HG02943 (cell line): Measurements from ENCODE around the gene SLC13A1.

Experiments
- ATAC-seq: cut with Tn5 transposase; IDR thresholded peaks from one replicate; pipeline ENCODE4 v1.9.1; 2021; ENCODE audit warnings: mild to moderate bottlenecking, low read depth, moderate library complexity; ENCODE audit not compliant: unreplicated experiment

Gene SLC13A1

DNA sequence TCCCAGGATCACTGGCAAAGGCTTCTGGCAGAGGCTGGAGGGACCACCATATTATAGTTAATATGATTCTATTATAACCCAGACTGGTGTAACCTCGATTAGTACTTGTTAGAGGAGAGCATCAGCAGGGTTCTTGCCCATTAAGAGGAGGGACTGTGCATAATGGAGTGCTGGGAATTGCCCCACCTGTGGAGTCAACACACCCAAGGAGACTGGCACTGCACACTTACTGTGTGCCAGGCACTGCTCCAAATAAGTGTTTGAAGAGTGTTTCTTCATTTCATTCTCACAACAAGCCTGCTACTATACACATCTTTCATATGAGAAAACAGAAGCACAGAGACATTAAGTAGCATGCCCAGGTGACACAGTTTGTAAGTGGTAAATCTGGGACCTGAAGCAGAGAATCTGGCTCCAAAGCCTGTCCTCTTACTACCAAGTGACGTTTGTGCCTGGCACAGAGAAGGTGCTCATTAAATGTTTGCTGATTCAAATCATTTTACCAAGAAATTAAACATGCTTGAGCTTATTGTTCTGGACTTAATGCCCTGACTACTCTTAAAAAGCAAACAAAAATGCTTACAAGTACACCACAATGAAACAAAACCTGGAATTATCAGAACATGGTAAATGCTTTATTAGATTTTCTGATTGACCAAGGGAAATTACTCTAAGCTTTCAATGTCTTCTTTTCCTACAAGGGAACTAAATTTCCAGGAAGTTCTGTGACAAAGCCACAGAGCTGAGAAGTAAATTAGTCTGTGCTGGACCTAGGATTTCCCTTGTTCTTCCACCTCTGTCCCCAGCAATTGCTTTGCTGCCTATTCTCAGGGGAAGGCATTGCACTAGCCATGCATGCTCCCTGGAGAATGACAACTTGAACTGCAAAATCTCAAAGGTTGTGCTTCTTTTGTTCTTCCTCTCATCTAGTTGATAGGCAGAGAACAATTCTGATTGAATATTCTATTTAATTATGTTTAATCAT is 809 bp downstream of the SLC13A1 start:
- no peak for ATAC-seq

DNA sequence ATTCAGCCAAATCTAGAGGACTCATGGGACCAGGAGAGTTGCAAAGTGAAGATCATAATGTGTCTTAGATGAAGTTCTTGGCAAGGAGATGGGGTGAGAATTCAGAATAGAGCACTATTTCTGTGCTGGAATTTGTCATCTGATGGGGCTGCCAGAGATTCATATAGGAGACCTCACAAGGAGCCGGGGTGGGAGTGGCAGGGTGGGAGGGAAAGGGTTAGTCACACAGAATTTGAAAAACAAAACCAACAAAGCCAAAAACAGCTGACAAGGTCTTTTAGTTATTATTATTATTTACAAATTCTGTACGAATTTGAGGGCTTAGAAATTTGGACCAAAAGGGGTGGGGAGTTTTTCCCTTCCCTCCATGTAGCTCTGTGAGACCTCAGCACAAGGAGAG is 1.7 kb downstream of the SLC13A1 start:
- no peak for ATAC-seq

DNA sequence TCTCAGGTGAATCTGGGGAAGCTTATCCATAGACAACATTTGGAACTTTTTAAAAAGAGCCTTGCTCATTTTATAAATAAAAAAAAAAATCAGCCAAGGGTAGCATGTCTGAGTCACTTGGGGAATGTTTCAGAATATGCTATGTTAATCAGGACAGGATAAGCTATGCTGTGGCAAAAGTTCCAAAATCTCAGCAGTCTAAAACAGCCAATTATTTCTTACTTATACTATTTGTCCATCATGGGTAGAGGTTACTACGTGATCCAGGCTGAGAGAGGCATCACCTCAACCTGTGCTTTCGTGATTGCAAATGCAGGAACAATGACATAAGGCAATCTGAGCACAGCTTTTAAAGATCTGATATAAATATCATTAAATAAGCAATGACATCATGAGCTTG is 6.5 kb downstream of the SLC13A1 start:
- no peak for ATAC-seq

DNA sequence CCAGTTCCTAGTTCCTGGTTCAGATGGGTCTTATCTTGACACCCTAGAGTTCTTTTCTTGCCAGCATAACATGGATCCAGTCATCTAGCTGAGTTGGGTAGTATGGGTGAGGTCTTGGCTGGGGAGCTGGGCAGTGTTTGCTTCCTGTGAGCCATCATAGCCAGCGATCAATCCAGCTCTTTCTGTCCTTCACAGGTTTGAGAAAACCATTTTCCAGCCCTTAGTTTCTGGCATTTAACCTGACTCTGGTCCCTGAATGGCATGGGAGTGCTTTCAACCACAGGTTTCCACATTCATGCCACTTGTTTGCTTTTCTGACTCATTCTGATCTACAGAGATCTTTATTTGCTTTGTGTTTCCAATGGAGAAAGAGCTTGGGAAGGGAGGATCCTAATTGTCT is 8.6 kb downstream of the SLC13A1 start:
- ATAC-seq: no peak

DNA sequence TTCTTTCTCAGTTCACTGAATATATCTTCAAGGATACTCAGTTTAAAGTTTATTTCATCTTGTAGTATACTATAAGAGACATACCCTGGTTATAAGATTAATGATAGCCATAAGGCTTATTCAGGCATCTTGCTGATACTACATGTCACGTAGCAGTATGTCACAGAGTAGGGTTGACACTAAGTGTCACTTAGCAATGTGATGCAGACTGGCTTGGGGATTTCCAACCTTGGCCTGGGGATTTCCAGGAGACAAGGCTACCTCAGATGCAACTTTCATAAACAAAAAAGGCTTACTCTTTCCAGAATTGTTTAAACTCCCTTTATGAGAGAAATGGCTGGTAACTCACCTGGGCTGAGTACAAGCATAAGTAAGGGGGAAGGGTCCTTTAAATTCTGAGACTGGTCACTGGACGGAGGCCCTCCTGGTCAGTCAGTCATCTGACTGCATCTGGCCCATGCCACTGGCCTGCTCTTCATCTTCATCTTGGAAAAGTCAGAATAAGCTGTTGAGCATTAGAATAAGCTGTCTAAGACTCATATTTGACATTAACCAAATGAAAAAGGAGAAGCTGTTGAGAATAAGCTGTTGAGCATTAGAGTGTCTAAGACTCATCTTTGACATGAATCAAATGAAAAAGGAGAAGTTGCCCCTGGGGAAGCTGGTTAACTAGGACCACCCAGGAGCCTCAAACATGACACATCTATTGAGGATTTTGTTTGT is 9.5 kb downstream of the SLC13A1 start:
- ATAC-seq: peak; percentile 94

DNA sequence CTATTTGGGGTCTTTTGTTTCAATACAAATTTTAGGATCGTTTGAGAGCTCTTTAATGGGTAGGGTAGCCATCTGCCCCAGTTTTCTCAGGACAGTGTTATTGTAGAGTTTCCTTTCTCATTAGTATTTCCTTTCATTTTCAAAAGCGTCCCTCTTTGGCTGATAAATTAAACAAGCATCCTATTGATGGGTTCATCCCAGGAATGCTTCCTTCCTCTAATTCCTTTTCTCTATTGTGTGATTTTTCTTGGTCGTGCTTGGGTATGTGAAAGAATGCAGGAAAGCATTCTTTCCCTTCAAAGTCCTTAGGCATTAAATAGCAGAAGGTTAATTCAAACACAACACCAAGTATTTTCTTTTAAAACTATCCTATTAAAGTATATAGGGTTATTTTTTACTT is 14.0 kb downstream of the SLC13A1 start:
- ATAC-seq: no peak

DNA sequence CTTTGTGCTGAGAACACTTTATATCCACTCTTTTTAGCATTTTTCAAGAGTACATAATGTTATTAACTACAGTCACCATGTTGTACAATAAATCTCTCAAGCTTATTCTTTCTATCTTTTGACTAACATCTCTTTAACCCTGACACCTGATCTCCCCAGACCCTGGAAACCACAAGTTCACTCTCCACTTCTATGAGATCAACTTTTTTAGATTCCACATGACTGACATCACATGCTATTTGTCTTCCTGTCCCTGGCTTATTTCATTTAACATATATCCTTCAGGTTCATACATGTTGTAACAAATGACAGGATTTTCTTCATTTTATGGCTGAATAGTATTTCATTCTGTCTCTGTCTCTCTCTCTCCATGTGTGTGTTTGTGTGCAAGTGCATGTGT is 15.5 kb downstream of the SLC13A1 start:
- no peak for ATAC-seq

DNA sequence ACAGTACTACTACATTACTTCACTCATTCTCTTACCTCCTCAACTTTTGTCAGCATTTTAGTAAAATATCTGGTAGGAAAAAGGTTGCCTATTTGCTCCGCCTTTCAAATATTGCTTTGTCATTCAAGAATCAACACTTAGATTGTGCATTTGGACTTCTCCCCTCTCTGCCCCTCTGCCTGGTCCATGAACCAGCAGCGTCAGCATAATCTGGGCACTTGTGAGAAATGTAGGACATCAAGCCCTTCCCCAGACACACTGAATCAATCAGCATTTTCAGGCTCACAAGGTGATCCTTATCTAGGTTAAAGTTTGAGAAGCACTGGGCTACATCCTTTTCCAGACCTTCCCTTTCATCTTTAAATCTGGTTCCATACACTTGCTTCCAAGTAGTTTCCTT is 16.3 kb downstream of the SLC13A1 start:
- ATAC-seq: no peak

DNA sequence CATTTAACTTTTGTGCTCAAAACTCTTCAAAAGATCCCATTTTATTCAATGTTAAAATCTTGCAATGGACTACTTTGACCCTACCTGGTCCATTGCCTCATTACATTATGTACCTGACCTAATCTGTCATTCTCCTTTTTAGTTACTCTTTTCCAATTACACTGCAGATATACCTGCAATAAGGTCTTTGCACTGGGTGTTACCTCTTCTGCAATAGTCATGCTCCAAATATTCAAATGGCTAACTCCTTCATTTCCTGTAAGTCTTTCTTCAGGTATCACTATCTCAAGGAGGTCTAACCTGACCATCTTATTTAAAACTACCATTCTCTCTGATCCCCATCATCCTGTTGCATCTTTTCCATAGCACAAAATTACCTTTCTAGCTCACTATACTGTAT is 22.3 kb downstream of the SLC13A1 start:
- ATAC-seq: no peak

DNA sequence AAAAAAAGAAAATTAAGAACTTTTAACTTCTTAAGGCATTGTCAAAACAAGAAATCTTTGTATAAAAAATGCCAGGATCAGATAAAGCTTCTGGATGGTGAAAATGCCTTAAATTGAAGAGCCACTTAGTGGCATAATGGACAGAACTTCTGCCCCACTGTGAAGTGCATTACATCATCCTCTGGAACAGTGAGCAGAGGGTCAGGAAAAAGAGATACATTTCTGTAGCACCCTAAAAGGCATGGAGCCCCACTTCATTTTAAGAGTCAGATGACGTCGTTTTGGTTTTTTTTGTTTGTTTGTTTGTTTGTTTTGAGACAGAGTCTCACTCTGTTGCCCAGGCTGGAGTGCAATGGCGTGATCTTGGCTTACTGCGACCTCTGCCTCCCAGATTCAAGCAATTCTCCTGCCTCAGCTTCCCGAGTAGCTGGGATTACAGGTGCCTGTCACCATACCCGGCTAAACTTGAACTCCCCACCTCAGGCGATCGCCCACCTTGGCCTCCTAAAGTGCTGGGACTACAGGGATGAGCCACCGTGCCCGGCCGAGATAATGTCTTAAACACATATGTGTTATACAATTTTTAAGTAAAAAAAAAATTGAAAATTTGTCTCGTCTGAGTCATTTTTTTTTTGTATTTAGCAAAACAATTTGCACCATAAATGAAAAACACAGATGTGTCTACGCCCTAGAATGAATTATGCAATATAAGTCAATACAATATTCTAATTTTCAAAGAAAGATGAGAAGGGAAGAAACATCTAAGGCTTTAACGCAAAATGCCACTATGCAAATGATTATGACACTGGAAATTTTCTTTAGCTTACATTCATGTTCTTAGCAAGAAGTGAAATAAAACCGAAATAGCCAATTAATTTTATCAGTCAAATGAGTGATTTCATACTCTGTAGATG is 29.2 kb downstream of the SLC13A1 start:
- no peak for ATAC-seq

DNA sequence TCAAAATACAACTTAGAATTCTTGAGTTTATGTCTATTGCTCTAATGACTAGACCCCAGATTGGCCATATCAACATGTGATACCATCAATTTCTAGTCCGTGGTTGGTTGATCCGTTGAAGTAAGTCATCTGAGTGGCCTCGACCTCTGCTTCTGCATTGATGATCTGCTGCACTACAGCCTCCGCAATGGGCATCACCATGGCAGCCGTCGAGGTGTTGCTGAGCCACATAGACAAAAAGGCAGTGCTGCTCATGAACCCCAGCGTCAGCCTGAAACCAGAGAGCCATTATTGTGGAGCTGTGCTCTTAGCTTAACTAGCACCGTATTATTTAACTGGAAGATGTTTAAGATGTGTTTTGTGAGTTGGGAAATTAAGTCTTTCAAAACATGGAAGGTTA is 30.7 kb downstream of the SLC13A1 start:
- ATAC-seq: no peak

DNA sequence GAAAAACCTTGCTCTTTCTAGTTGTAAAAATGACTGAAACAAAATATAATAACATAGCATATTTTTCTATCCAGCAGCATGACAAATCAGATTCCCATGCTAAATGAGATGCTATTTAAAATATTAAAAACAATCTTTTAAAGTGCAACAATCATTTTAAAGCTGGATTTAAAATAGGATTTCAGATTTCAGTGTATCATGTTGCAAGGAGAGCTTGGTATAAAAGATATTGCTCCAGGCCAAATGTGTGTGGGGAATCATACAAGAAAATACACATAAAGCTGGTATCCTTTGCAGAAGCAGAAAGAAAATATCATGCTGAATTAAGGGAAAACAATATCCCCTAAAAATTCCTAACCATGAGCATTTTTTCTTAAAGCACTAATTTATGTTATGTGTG is 42.2 kb downstream of the SLC13A1 start:
- ATAC-seq: no peak

DNA sequence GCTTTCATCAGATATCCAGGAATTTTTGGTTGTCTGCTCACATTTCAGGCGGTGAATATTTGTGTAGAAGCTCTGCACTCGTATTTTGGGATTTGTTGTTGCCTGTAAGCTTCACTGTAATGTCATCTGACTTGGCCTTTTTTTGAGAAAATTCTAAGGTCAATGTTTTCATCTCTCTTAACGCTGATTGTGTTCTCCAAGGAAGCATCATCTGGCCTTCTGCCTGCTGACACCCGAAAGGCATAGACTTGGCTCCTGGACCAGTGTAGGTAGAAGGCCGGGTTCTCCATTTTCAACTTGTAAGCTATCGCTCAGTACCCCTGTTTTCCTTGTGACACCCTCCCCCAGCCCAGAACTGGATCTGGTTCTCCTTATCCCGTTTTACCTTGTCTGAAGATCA is 44.2 kb downstream of the SLC13A1 start:
- no peak for ATAC-seq

DNA sequence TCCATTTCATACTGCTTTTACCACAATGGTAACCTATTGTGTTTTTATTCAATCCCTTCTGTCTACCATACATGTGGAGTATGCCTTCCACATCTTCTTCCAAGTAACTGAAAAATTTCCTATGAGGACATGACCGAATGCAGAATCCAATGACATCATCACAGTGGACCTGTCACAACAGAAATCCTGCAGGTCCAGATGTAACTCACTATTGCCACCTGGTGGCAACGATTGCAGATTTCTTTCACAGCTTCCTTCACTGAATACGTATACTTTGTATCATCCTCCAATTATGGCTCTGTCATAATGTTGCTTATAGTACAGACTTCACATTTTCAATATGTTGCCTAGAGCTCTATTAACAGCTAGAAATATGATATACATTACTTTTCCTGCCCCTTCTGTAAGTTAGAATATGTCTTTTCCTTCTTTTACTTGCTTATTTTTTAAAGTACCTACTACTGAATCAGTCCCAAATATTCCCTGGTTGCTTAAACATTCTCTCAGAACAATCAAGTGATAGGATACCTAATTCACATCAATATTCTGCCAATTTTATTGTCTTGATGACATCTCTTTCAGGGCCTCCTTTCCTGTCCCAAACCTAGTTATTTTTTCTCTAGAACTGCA is 45.4 kb downstream of the SLC13A1 start:
- peak; percentile 95 for ATAC-seq

DNA sequence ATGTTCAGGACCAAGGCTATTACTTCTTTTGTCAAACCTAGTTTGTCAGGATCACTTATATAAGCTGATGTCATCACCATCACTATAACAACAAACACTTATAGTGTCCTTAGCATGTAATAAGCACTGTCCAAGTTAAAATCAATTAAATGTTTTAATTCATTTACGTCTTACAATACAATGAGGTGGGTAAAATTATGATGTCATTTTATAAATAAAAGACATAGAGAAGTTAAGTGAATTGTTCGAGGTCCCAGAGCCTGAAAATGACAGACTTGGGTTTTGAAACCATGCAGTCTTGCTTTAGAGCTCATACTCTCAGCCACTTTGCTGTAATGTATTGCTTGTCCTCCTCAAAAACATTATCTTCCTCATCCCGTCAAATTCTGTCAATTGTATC is 48.3 kb downstream of the SLC13A1 start:
- ATAC-seq: no peak

DNA sequence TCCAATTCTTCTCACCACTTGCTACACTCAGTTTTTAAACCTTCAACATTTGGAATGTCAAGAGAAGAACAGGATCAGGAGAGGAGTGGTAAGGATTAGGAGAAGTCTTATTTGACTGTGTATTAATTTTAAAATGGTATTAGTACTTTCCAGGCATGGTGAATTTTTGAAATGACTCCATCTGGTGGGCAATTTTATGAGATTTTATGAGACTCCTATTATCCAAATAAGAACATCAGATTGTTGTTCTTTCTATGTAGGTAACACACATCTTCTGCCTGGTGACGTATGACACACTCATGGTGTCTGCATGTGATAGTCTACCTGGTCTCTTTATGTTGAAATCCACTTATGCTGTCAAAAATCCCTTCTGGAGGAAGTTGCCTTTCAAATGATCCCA is 51.0 kb downstream of the SLC13A1 start:
- no peak for ATAC-seq

DNA sequence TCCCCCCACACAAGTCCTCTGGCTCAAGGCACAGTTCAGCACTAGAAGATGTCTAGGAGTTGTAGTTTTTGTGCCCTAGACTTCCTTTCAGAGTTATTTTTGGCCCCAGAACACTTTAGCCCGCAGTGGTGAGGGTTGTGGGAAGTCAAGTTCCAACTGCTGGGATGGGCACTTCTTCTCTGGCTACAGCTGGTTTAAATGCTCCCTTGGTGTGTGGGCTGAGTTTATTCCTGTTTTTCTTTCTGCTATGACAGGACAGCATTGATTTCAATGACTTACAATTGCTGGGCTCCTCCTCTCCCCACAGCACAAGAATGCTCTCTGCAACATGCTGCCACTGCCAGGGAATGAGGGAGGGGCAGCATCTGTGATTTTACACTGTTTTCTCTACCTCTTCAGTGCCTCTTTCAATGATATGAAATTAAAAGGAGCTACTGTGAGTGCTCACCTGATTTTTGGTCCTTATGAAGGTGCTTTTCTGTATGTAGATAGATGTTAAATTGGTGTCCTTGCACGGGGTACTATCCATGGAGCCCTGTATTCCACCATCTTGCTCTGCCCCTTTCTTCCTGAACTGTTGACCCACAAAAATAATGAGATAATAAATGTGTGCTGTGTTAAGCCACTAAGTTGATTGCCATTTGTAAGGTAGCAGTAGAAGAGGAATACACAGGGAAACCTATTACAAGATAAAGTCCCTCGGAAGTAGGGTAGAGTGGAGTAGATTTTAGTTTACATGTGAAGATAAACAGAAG is 56.3 kb downstream of the SLC13A1 start:
- no peak for ATAC-seq

DNA sequence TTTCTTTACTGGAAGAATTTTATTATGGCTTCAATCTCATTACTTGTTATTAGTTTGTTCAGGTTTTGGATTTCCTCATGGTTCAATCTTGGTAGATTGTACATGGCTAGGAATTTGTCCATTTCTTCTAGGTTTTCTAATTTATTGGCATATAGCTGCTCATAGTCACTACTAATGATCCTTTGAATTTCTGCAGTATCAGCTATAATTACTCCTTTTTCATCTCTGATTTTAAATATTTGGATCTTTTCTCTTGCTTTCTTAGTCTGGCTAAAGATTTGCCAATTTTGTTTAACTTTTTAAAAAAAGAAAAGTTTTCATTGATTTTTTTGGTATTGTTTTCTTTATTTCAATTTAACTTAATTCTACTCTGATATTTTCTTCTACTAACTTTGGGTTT is 59.2 kb downstream of the SLC13A1 start:
- no peak for ATAC-seq

DNA sequence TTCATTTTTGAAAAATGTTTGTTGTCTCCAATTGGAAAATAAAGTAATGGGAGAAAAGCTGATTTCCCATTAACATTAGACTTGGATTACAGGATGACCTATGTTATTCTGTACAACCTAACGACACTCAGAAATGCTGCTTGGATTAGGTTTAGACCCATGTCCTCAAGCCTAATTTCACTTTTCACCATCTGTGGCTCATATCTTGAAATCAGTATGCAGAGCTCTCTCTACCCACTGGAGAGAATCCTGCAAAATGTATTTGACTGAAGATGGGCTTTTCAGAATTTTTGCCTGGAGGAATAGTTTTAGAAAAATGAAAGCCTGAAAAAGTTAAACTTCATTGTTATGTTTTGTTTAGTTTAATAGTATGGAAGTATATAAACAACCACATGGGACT is 63.8 kb downstream of the SLC13A1 start:
- no peak for ATAC-seq

DNA sequence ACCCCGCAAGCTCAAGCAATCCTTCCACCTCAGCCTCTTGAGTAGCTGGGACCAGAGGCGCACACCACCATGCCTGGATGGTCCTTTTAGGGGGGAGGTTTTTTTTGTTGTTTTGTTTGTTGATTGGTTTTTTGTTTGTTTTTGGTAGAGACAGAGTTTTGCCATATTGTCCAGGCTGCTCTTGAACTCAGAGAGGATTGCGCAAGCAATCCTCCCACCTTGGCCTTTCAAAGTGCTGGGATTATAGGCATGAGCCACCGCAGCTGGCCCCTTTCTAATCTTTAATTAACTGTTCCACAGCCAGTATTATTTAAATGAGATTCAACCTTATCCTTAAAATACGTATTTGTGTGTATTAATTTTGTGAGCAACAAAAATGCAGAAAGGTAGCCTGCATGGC is 65.8 kb downstream of the SLC13A1 start:
- no peak for ATAC-seq
